Nephron (organoid): ENCODE data around the gene SDHA.
"Not testable (repeated sequence)": the region's sequence is repeated elsewhere in the genome, so short reads cannot be mapped to it uniquely, and the experiment has no call there.

ENCODE experiments used
- H3K27ac Mint-ChIP-seq, 3 experiments: 2 replicates each; pipeline ENCODE4 v1.8.0; 2020; ENCODE audit warnings: mixed read lengths in 3 of 3, mild to moderate bottlenecking in 2 of 3, moderate library complexity in 1 of 3
- H3K27me3 Mint-ChIP-seq: 2 replicates; pipeline ENCODE4 v1.8.0; 2021; ENCODE audit warnings: low read depth, mild to moderate bottlenecking, moderate library complexity, mixed read lengths
- H3K36me3 Mint-ChIP-seq: 2 replicates; pipeline ENCODE4 v1.8.0; 2020; ENCODE audit warnings: low read depth, mixed read lengths
- H3K4me1 Mint-ChIP-seq: 2 replicates; pipeline ENCODE4 v1.8.0; 2020; ENCODE audit warnings: mixed read lengths
- H3K4me3 Mint-ChIP-seq, 3 experiments: 2 replicates each; pipeline ENCODE4 v1.8.0; 2020; ENCODE audit warnings: mild to moderate bottlenecking in 3 of 3, mixed read lengths in 3 of 3, moderate library complexity in 2 of 3
- H3K9me3 Mint-ChIP-seq: 2 replicates; pipeline ENCODE4 v1.8.0; 2020; ENCODE audit warnings: mixed read lengths
- TF ChIP-seq, protein P1 (sequence below), 3 experiments: fragments of 200-600 bp; sonication (generic); IDR thresholded peaks; one replicate each; pipeline ENCODE4 v1.5.0; 2021; ENCODE audit warnings: antibody characterized with exemption in 3 of 3; ENCODE audit not compliant: unreplicated experiment in 3 of 3

The SDHA gene

GRCh38 chr5:267716-268115, 49.6 kb downstream of the SDHA start:
- peak overlapping the region in 1 of 3 experiments; percentile 65 for H3K4me3 Mint-ChIP-seq
- no peak overlapping the region for H3K27ac Mint-ChIP-seq
- TF ChIP-seq, protein P1, sequence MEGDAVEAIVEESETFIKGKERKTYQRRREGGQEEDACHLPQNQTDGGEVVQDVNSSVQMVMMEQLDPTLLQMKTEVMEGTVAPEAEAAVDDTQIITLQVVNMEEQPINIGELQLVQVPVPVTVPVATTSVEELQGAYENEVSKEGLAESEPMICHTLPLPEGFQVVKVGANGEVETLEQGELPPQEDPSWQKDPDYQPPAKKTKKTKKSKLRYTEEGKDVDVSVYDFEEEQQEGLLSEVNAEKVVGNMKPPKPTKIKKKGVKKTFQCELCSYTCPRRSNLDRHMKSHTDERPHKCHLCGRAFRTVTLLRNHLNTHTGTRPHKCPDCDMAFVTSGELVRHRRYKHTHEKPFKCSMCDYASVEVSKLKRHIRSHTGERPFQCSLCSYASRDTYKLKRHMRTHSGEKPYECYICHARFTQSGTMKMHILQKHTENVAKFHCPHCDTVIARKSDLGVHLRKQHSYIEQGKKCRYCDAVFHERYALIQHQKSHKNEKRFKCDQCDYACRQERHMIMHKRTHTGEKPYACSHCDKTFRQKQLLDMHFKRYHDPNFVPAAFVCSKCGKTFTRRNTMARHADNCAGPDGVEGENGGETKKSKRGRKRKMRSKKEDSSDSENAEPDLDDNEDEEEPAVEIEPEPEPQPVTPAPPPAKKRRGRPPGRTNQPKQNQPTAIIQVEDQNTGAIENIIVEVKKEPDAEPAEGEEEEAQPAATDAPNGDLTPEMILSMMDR (IDR thresholded peaks at IDR 0.05; ENCODE audit: unreplicated experiment in 3 of 3), result no peak
- peaks cover 16% of the 10 kb centered on the region for H3K4me1 Mint-ChIP-seq
- peaks cover 20% of the 10 kb centered on the region for H3K36me3 Mint-ChIP-seq
- no peaks in the 10 kb centered on the region for H3K9me3 Mint-ChIP-seq
- no peaks in the 10 kb centered on the region for H3K27me3 Mint-ChIP-seq

DNA sequence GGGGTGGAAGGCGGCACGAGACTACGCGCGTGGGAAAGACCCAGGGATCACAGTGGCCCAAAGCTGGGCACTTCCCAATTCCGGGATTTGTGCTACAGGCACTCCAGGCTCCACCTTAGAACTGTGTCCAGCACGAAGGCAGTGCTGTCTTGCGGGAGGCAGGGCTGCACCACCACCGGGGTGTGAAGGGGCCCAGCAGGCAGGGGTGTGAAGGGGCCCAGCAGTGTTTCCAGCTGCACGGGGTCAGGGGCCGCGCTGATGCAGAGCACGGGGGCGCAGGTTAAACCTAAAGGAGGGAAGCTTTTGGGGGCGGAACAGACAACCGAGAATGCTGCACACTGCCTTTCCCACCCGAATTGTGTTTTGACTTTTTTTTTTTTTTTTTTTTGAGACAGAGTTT, 52.2 kb downstream of the SDHA start:
- Mint-ChIP-seq H3K27me3 (no peaks in the 10 kb centered on the region), H3K4me1 (peaks cover 27% of the 10 kb centered on the region), H3K9me3 (no peaks in the 10 kb centered on the region), H3K4me3 (peak overlapping the region; percentile 88 to 93 (median 88)), H3K36me3 (peaks cover 13% of the 10 kb centered on the region), H3K27ac (peak overlapping the region; percentile 72 to 93 (median 73))
- TF ChIP-seq, protein P1 (IDR thresholded peaks at IDR 0.05; ENCODE audit: unreplicated experiment in 3 of 3), result no peak

- H3K27ac Mint-ChIP-seq, result not testable (repeated sequence)
- H3K4me1 Mint-ChIP-seq, result peaks cover 27% of the 10 kb centered on the region
These were observed 53.7 kb downstream of the SDHA start for GRCh38 chr5:271828-272167.

GRCh38 chr5:273091-273490, 55.0 kb downstream of the SDHA start:
- Mint-ChIP-seq H3K4me3 (peak overlapping the region; percentile 85 to 95 (median 93)), H3K4me1 (peaks cover 27% of the 10 kb centered on the region), H3K27ac (peak overlapping the region in 1 of 3 experiments; percentile 8), H3K36me3 (peaks cover 16% of the 10 kb centered on the region)
- not testable (repeated sequence) for H3K9me3 Mint-ChIP-seq, H3K27me3 Mint-ChIP-seq

More at GRCh38 chr5:271828-272167, 53.7 kb downstream of the SDHA start:
- H3K9me3 Mint-ChIP-seq, H3K27me3 Mint-ChIP-seq: not testable (repeated sequence)
- H3K4me3 Mint-ChIP-seq, result peak overlapping the region; percentile 88 to 95 (median 93)
- H3K36me3 Mint-ChIP-seq, result peaks cover 16% of the 10 kb centered on the region

DNA sequence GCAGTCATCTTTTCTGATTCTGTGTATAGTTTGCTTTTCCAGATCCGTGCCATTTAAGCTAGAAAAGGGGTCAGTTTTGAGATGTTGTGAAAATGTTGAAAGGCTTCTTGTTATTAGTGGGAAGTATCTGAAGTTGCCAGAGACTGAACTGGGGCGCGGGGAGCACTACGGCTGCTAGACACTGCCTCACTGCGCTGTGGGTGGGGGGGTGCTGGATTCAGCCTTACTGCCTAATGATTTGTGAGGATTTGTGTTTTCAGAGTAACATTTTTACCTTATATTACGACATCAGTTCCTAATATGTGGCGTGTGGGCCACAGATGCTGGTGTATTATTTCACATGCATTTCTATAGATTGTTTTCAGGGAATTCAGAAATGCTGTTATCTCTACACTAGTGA, 55.4 kb downstream of the SDHA start:
- peak overlapping the region; percentile 85 to 95 (median 93) for H3K4me3 Mint-ChIP-seq

GRCh38 chr5:274346-274745, 56.2 kb downstream of the SDHA start:
- not testable (repeated sequence) for H3K27me3 Mint-ChIP-seq, H3K9me3 Mint-ChIP-seq, H3K27ac Mint-ChIP-seq
- peaks cover 18% of the 10 kb centered on the region for H3K36me3 Mint-ChIP-seq
- peak overlapping the region in 2 of 3 experiments; percentile 48 to 60 for H3K4me3 Mint-ChIP-seq
- peaks cover 27% of the 10 kb centered on the region for H3K4me1 Mint-ChIP-seq

More for the DNA sequence above, 55.4 kb downstream of the SDHA start:
- Mint-ChIP-seq H3K27ac (peak overlapping the region in 1 of 3 experiments; percentile 8), H3K36me3 (peaks cover 16% of the 10 kb centered on the region), H3K4me1 (peaks cover 27% of the 10 kb centered on the region)
- not testable (repeated sequence) for H3K27me3 Mint-ChIP-seq, H3K9me3 Mint-ChIP-seq

DNA sequence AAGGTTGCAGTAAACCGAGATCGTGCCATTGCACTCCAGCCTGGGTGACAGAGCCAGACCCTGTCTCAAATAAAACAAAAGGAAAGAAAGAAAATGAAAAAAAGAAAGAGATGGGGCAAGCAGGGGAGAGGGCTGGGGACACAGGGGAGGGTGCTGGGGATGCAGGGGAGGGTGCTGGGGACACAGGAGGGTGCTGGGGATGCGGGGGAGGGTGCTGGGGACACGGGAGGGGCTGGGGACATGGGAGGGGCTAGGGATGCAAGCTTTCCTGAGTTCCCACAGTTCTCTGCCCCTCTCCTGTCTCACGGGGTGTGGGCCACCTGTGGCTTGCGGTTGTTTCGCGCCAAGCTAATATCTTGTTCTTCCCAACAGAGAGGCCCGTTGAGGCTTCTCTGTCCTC, 60.5 kb downstream of the SDHA start:
- TF ChIP-seq, protein P1 (IDR thresholded peaks at IDR 0.05; ENCODE audit: unreplicated experiment in 3 of 3), result no peak
- Mint-ChIP-seq H3K36me3 (peaks cover 52% of the 10 kb centered on the region), H3K9me3 (peaks cover 16% of the 10 kb centered on the region), H3K27ac (no peak overlapping the region), H3K4me3 (no peak overlapping the region), H3K27me3 (no peaks in the 10 kb centered on the region), H3K4me1 (peaks cover 2% of the 10 kb centered on the region)

DNA sequence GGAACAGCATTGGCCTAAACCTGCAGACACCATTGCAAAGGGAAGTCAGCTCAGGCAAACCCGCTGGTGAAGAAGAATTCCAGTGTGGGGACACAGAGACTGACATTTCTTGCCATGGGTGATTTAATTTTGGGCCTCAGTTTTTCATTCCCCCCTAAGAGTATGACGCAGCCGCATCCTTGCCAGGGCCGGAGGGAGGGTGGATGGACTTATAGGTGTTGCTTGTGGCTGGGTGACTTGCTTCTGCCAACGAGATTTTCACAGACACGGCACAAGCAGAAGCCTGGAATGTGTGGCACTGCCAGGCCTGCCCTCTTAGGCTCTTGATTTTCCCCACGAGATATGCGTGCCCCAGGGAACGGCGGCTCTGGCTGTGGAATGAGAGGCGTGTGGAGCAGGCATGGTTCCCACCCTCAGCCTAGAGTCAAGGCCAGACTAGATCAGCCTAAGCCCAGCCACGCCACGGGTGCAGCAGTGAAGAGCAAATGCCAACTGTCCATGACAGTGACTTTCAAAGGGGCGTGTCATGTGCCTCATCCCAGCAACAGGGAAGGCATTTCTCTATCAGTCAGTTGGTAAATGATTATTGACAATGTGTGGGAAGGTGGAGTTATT, 61.0 kb downstream of the SDHA start:
- not testable (repeated sequence) for H3K27ac Mint-ChIP-seq, H3K4me3 Mint-ChIP-seq, H3K4me1 Mint-ChIP-seq, H3K27me3 Mint-ChIP-seq
- H3K9me3 Mint-ChIP-seq, result peaks cover 16% of the 10 kb centered on the region
- peaks cover 58% of the 10 kb centered on the region for H3K36me3 Mint-ChIP-seq
